Measurements from ENCODE around the gene HOXB13. TPM values are rescaled to one million over a fixed set of nuclear protein-coding genes. Genes with fewer than 3 reads are reported as not detected.

Gene HOXB13
- polyA plus RNA-seq, 1 donor from 2014 or later: not detected

DNA sequence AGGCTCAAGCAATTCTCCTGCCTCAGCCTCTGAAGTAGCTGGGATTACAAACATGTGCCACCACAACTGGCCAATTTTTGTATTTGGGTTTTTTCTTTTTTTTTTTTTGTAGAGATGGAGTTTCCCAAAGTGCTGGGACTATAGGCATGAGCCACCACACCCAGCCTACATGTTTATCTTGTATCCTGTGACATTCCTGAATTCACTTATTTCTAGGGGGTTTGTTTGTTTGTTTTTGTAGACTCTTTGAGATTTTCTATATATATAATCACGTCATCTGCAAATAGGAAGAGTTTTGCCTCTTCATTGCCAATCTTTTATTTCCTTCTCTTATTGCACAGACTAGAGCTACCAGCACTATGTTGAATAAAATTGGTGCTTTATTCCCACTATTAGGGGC, 35.4 kb downstream of the HOXB13 start:
- H3K9me2 ChIP-seq (ENCODE audit: insufficient read depth, low read length): no peaks in the 10 kb centered on the region
- no peak overlapping the region for H3K4me2 ChIP-seq (ENCODE audit: low read length)
- TF ChIP-seq POLR2AphosphoS5 (IDR thresholded peaks at IDR 0.05) (no peak), EP300 (conservative IDR thresholded peaks at IDR 0.05; ENCODE audit: poor library complexity, severe bottlenecking) (no peak), EZH2 (IDR thresholded peaks at IDR 0.05; ENCODE audit: borderline replicate concordance, insufficient read depth, low read length, poor library complexity, severe bottlenecking) (no peak), MXI1 (conservative IDR thresholded peaks at IDR 0.05; ENCODE audit: poor library complexity, severe bottlenecking) (no peak), REST (IDR thresholded peaks at IDR 0.05; ENCODE audit: borderline replicate concordance) (no peak)
- H3K79me2 ChIP-seq (replicated peaks; ENCODE audit: insufficient read depth, low read length): no peaks in the 10 kb centered on the region
- no peaks in the 10 kb centered on the region for H3K36me3 ChIP-seq (ENCODE audit: insufficient read depth, low read length)
- H3F3A ChIP-seq (ENCODE audit: insufficient read depth, low read length, poor library complexity, severe bottlenecking): no peaks in the 10 kb centered on the region
- H2AFZ ChIP-seq (ENCODE audit: low read depth, low read length): no peak overlapping the region
- H3K4me3 ChIP-seq (ENCODE audit: low read length): no peak overlapping the region
- no peaks in the 10 kb centered on the region for H3K9me3 ChIP-seq (ENCODE audit: low read length)
- H3K27me3 ChIP-seq (ENCODE audit: insufficient read depth, low read depth, low read length): peaks cover 33% of the 10 kb centered on the region
- no peak overlapping the region for H3K27ac ChIP-seq (ENCODE audit: low read length)
- no peak overlapping the region for H3K9ac ChIP-seq (ENCODE audit: low read length)
- no peaks in the 10 kb centered on the region for H4K20me1 ChIP-seq (ENCODE audit: insufficient read depth)

DNA sequence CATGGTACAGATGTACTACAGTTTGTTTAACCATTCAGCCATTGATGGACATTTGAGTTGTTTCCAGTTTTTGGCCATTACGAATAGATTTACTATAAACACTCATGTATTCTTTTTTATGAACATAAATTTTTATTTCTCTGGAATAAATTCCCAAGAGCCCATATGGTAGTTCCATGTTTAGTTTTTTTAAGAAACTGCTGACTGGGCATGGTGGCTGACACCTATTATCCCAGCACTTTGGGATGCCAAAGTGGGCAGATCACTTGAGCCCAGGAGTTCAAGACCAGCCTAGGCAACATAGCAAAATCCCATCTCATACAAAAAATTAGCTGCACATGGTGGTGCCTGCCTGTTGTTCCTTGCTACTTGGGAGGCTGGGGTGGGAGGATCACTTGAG, 36.5 kb downstream of the HOXB13 start:
- H3K9ac ChIP-seq (ENCODE audit: low read length): no peak overlapping the region
- no peaks in the 10 kb centered on the region for H4K20me1 ChIP-seq (ENCODE audit: insufficient read depth)
- H3K9me2 ChIP-seq (ENCODE audit: insufficient read depth, low read length): no peaks in the 10 kb centered on the region
- no peaks in the 10 kb centered on the region for H3K79me2 ChIP-seq (replicated peaks; ENCODE audit: insufficient read depth, low read length)
- no peaks in the 10 kb centered on the region for H3K36me3 ChIP-seq (ENCODE audit: insufficient read depth, low read length)
- H3K9me3 ChIP-seq (ENCODE audit: low read length): no peaks in the 10 kb centered on the region
- no peak overlapping the region for H3K27ac ChIP-seq (ENCODE audit: low read length)
- H3F3A ChIP-seq (ENCODE audit: insufficient read depth, low read length, poor library complexity, severe bottlenecking): no peaks in the 10 kb centered on the region
- no peak overlapping the region for H2AFZ ChIP-seq (ENCODE audit: low read depth, low read length)
- H3K4me3 ChIP-seq (ENCODE audit: low read length): no peak overlapping the region
- peaks cover 25% of the 10 kb centered on the region for H3K27me3 ChIP-seq (ENCODE audit: insufficient read depth, low read depth, low read length)
- no peak overlapping the region for H3K4me2 ChIP-seq (ENCODE audit: low read length)
- TF ChIP-seq EZH2 (IDR thresholded peaks at IDR 0.05; ENCODE audit: borderline replicate concordance, insufficient read depth, low read length, poor library complexity, severe bottlenecking) (no peak), POLR2AphosphoS5 (IDR thresholded peaks at IDR 0.05) (no peak), TAF1 (IDR thresholded peaks at IDR 0.05; ENCODE audit: low read depth) (no peak), SMC3 (conservative IDR thresholded peaks at IDR 0.05; ENCODE audit: poor library complexity) (no peak), EP300 (conservative IDR thresholded peaks at IDR 0.05; ENCODE audit: poor library complexity, severe bottlenecking) (no peak), REST (IDR thresholded peaks at IDR 0.05; ENCODE audit: borderline replicate concordance) (no peak), MXI1 (conservative IDR thresholded peaks at IDR 0.05; ENCODE audit: poor library complexity, severe bottlenecking) (no peak), RAD21 (conservative IDR thresholded peaks at IDR 0.05) (no peak)
- TF ChIP-seq, protein P1, sequence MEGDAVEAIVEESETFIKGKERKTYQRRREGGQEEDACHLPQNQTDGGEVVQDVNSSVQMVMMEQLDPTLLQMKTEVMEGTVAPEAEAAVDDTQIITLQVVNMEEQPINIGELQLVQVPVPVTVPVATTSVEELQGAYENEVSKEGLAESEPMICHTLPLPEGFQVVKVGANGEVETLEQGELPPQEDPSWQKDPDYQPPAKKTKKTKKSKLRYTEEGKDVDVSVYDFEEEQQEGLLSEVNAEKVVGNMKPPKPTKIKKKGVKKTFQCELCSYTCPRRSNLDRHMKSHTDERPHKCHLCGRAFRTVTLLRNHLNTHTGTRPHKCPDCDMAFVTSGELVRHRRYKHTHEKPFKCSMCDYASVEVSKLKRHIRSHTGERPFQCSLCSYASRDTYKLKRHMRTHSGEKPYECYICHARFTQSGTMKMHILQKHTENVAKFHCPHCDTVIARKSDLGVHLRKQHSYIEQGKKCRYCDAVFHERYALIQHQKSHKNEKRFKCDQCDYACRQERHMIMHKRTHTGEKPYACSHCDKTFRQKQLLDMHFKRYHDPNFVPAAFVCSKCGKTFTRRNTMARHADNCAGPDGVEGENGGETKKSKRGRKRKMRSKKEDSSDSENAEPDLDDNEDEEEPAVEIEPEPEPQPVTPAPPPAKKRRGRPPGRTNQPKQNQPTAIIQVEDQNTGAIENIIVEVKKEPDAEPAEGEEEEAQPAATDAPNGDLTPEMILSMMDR (IDR thresholded peaks at IDR 0.05; ENCODE audit: poor library complexity, severe bottlenecking): no peak

Data from neural cell (in vitro differentiated cells).